Tibial nerve (tissue), 4 donors: ENCODE results near the gene SLC27A2. TPM values are rescaled to one million over a fixed set of nuclear protein-coding genes. Genes with fewer than 3 reads are reported as not detected.

Experiments
- DNase-seq, 2 donors: peaks; one replicate each; pipeline ENCODE4 v3.0.0-alpha.2; 2019; ENCODE audit warnings: low spot score in 2 of 2
- H3K27ac ChIP-seq, 4 donors: fragments of 200-600 bp; sonication (generic) in 3 of 4; one replicate each; pipeline ENCODE4 v1.5.1; 2017 to 2019; ENCODE audit warnings: mild to moderate bottlenecking in 1 of 4
- H3K27me3 ChIP-seq, 2 donors: fragments of 200-600 bp; sonication (generic) in 1 of 2; one replicate each; pipeline versions ENCODE4 v1.5.1 to v1.6.0; 2017 to 2019
- H3K36me3 ChIP-seq, 3 donors: fragments of 200-600 bp; sonication (generic); one replicate each; pipeline ENCODE4 v1.5.1; 2018 to 2019
- H3K4me1 ChIP-seq, 4 donors: fragments of 200-600 bp; sonication (generic) in 3 of 4; one replicate each; pipeline ENCODE4 v1.5.1; 2017 to 2019
- H3K4me3 ChIP-seq, 4 donors: fragments of 200-600 bp; sonication (generic) in 3 of 4; one replicate each; pipeline ENCODE4 v1.5.1; 2017 to 2019; ENCODE audit warnings: mild to moderate bottlenecking in 1 of 4, moderate library complexity in 1 of 4
- H3K9me3 ChIP-seq, 4 donors: fragments of 200-600 bp; sonication (generic) in 3 of 4; one replicate each; pipeline ENCODE4 v1.5.1; 2017 to 2019
- EP300 ChIP-seq, 2 donors: sonication (generic); formaldehyde crosslinking; IDR thresholded peaks; one replicate each; pipeline ENCODE4 v1.6.1; 2017; ENCODE audit warnings: antibody characterized with exemption in 2 of 2, mild to moderate bottlenecking in 1 of 2
- POLR2A ChIP-seq, 2 donors: fragments of 450-650 bp; IDR thresholded peaks; one replicate each; pipeline ENCODE4 v1.6.1; 2017; ENCODE audit warnings: antibody characterized with exemption in 2 of 2, mild to moderate bottlenecking in 2 of 2, moderate library complexity in 2 of 2
- WGBS, 2 donors: methylation state at CpG; one replicate each; pipeline ENCODE4 v1.1.5; 2018; 5-methylcytosine and 5-hydroxymethylcytosine counted together
- total RNA-seq, 4 donors: library from RNA; depleted of rRNA; stranded (reverse); fragments of >200 nt; gene quantifications; one replicate each; pipeline ENCODE4 v1.1.0, GENCODE V29; 2016
- TF ChIP-seq, protein P1 (sequence below), 5 experiments: fragments of 200-600 bp in 3 of 5; fragments of 450-650 bp in 2 of 5; sonication (generic) in 3 of 5; IDR thresholded peaks; one replicate each; pipeline ENCODE4 v1.5.1; 2016 to 2019; ENCODE audit warnings: antibody characterized with exemption in 5 of 5, mild to moderate bottlenecking in 3 of 5, moderate library complexity in 2 of 5

The SLC27A2 gene
- total RNA-seq, 4 donors from 2014 or later, result 0.21 to 0.22 TPM; not detected in 2

DNA sequence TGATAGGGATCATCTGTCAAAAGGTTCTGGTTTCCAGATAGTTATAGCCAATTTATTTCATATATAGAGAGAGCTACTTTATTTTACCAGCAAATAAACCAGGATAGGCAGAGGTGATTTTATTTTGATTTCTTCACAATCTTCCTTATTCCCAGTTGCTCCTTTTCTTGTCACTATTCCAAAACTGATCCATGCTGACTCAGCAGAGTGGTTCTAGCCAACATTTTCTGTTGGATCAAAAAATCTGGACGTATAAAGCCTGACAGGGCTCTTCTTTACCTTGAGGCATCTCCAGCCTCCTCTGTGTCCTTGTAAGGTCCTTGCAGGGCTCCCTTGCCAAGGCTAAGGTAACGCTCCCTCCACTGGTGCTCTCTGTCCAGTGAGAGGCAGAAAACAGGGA, 67.7 kb downstream of the SLC27A2 start:
- Histone ChIP-seq H3K27me3 (no peaks in the 10 kb centered on the region), H3K4me3 (no peak overlapping the region), H3K27ac (no peak overlapping the region), H3K36me3 (no peaks in the 10 kb centered on the region), H3K9me3 (no peaks in the 10 kb centered on the region), H3K4me1 (peaks cover 0 to 12% (median 0%) of the 10 kb centered on the region in 4 donors)
- WGBS, 2 donors, result 60 to 69% methylated on average over 2 of the region's 2 CpGs
- DNase-seq, result no peak
- TF ChIP-seq POLR2A (IDR thresholded peaks at IDR 0.05), result no peak
- TF ChIP-seq EP300 (IDR thresholded peaks at IDR 0.05), result no peak
- TF ChIP-seq, protein P1, sequence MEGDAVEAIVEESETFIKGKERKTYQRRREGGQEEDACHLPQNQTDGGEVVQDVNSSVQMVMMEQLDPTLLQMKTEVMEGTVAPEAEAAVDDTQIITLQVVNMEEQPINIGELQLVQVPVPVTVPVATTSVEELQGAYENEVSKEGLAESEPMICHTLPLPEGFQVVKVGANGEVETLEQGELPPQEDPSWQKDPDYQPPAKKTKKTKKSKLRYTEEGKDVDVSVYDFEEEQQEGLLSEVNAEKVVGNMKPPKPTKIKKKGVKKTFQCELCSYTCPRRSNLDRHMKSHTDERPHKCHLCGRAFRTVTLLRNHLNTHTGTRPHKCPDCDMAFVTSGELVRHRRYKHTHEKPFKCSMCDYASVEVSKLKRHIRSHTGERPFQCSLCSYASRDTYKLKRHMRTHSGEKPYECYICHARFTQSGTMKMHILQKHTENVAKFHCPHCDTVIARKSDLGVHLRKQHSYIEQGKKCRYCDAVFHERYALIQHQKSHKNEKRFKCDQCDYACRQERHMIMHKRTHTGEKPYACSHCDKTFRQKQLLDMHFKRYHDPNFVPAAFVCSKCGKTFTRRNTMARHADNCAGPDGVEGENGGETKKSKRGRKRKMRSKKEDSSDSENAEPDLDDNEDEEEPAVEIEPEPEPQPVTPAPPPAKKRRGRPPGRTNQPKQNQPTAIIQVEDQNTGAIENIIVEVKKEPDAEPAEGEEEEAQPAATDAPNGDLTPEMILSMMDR (IDR thresholded peaks at IDR 0.05), result no peak

DNA sequence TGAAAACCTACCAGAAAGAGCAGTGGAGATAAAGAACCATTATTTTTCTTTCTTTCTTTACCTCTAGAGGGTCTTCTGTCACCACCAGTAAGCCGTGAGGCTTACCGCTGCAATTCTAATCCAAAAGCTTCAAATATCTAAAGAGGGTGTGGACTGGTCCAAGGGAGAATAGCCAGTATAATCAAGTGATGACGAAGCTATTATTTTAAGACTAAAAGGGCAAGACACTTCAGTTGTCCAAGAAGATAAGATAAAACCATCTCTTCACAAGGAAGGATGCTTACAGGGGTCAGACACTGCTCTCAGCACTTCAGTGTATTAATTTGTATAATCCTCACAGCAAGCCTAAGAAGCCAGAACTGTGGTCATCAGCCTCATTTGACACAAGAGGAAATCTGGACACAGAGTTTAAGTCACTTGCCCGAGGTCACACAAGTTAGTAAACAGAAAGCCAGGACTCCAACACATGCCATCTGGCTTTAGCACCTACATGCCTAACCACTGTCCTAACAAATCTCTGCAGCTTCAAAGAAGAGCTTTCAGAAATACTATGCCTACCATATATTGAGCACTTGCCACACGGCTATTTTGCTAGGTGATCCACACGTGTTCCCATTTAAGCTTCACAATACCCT, 68.9 kb downstream of the SLC27A2 start:
- Histone ChIP-seq H3K27ac (no peak overlapping the region), H3K4me1 (peaks cover 0 to 12% (median 0%) of the 10 kb centered on the region in 4 donors), H3K9me3 (no peaks in the 10 kb centered on the region), H3K27me3 (no peaks in the 10 kb centered on the region), H3K4me3 (no peak overlapping the region), H3K36me3 (no peaks in the 10 kb centered on the region)
- 68 to 73% methylated on average over 6 of the region's 6 CpGs for WGBS, 2 donors
- no peak for TF ChIP-seq EP300 (IDR thresholded peaks at IDR 0.05)
- TF ChIP-seq, protein P1 (IDR thresholded peaks at IDR 0.05), result no peak
- no peak for TF ChIP-seq POLR2A (IDR thresholded peaks at IDR 0.05)
- DNase-seq, result no peak

DNA sequence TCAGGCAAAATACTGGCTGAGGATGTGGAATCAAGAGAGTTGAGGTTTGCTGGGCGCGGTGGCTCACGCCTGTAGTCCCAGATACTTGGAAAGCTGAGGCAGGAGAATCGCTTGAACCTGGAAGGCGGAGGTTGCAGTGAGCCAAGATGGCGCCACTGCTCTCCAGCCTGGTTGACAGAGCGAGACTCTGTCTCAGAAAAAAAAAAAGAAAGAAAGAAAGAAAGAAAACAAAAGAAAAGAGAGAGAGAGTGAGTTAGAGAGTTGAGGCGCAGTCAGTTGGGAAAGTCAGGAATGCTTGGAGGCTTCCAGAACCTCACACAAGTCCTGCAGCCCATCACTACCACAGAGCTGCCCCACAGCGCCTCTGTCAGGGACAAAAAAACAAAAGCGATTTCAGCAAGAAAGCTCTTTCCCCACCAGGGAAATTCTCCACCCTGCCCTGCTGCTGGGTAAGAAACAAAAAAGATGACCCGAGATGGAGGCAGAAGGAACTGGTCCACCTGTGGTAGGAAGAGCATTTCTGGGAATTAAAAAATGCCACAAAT, 69.7 kb downstream of the SLC27A2 start:
- no peak for TF ChIP-seq POLR2A (IDR thresholded peaks at IDR 0.05)
- TF ChIP-seq EP300 (IDR thresholded peaks at IDR 0.05), result no peak
- TF ChIP-seq, protein P1 (IDR thresholded peaks at IDR 0.05), result no peak
- Histone ChIP-seq H3K36me3 (no peaks in the 10 kb centered on the region), H3K27me3 (no peaks in the 10 kb centered on the region), H3K4me1 (peaks cover 0 to 12% (median 0%) of the 10 kb centered on the region in 4 donors), H3K27ac (no peak overlapping the region), H3K4me3 (no peak overlapping the region), H3K9me3 (no peaks in the 10 kb centered on the region)
- WGBS, 2 donors, result 81 to 84% methylated on average over 11 of the region's 11 CpGs
- no peak for DNase-seq

DNA sequence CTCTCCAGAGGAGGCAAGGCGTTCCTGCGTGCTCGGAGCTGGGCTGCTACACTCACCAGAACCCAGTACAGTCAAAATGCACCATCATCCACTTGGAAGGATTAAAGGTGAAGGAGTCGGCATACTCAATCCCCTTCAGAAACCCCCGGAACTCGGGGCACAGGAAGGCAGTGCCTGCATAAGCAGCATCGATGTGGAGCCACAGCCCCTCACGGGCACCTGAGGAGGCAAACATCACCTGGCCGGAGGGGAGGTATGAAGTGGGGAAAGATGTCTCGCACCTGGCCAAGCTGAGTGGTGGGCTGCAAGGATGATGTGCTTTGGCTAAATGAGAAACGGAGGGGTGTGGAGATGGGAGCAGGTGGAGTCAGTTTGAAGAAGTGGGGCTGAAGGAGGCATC, 70.6 kb downstream of the SLC27A2 start:
- no peak for TF ChIP-seq POLR2A (IDR thresholded peaks at IDR 0.05)
- TF ChIP-seq, protein P1 (IDR thresholded peaks at IDR 0.05), result no peak
- TF ChIP-seq EP300 (IDR thresholded peaks at IDR 0.05), result no peak
- no peaks in the 10 kb centered on the region for H3K9me3 ChIP-seq
- H3K27ac ChIP-seq, result no peak overlapping the region
- no peak overlapping the region for H3K4me3 ChIP-seq
- 92 to 99% methylated on average over 11 of the region's 11 CpGs for WGBS, 2 donors
- H3K36me3 ChIP-seq, result no peaks in the 10 kb centered on the region
- no peaks in the 10 kb centered on the region for H3K27me3 ChIP-seq
- H3K4me1 ChIP-seq, result peaks cover 0 to 12% (median 0%) of the 10 kb centered on the region in 4 donors
- no peak for DNase-seq

DNA sequence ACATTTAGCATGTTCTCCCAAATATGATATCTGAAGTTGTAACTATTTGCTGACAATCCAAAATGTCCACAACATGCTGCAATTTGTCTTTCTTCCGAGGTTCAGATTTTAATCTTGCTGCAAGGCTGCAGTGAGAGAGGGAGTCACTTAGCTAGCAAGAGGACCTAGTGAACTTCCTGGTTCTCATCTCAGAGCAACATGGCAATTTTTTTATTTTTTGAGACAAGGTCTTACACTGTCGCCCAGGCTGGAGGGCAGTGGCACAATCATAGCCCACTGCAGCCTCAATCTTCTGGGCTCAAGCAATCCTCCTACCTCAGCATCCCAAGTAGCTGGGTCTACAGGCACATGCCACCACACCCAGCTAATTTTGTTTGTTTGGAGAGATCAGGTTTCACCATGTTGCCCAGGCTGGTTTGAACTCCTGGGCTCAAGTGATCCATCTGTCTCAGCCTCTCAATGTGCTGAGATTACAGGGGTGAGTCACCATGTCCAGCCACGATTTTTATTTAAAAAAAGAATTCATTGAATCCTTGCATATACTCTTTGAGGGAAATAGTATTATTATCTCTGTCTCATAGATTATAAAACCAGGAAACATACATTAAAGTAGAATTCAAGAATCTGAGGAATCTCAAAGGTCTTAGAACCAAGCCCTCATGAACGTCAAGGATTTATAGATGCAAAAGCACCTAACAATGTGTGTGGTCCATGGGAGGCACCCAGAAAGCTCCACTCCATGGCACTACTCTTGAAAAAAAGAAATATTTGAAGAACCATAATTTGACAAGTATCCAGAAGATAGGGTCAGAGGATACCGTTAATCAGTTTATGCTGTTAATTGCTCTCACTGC, 74.4 kb downstream of the SLC27A2 start:
- 59 to 70% methylated on average over 5 of the region's 5 CpGs for WGBS, 2 donors
- no peak overlapping the region for H3K27ac ChIP-seq
- no peak for DNase-seq
- no peaks in the 10 kb centered on the region for H3K36me3 ChIP-seq
- no peak overlapping the region for H3K4me3 ChIP-seq
- TF ChIP-seq, protein P1 (IDR thresholded peaks at IDR 0.05), result no peak
- TF ChIP-seq EP300 (IDR thresholded peaks at IDR 0.05) (no peak), POLR2A (IDR thresholded peaks at IDR 0.05) (no peak)
- no peaks in the 10 kb centered on the region for H3K9me3 ChIP-seq
- no peaks in the 10 kb centered on the region for H3K4me1 ChIP-seq
- H3K27me3 ChIP-seq, result no peaks in the 10 kb centered on the region
